Measurements from ENCODE around the gene PPP1R15B. TPM values are rescaled to one million over a fixed set of nuclear protein-coding genes. Genes with fewer than 3 reads are reported as not detected.

The PPP1R15B gene
- polyA plus RNA-seq, 2 of the 4 experiments (the other 2 are of a cell fraction) = 26.9 to 51.9 TPM

DNA sequence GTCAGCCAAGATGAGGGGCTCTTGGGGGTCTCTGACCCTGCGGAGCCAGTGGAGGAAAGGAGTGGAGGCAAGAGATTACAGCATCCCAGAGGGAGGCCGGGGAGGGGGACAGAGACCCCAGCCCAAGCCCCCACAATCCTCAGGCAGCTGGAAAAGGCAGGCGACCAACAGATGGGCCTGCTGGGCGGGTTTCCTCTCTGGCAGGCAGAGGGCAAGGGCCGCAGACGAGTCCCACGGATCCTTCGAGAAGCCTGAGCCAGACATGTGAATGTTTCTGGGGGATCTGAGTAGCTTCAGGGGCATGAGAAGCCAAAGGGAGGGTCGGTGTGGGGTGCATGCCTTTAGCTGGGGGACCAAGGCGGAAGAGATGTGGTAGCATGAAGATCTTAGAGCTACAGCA is 49.8 kb downstream of the PPP1R15B start:
- H3K9me3 ChIP-seq = no peaks in the 10 kb centered on the region
- CTCF ChIA-PET = interaction anchor here (0.6 to 27.1 kb wide), 22 partner anchors 10 to 501 kb away, joined by 3 to 840 read pairs (median 22); partner anchors contain the start of genes GOLT1A and REN
- 82% methylated on average over 10 of the region's 10 CpGs for WGBS (ENCODE audit: missing lambda C conversion rate)
- FAIRE-seq = no peak
- DNase-seq (ENCODE audit: low read depth in 1 of 2, low spot score in 1 of 2) = no peak
- no peak overlapping the region for H3K4me2 ChIP-seq
- no peak overlapping the region for H3K4me3 ChIP-seq
- H3K27ac ChIP-seq = no peak overlapping the region
- peaks cover 33% of the 10 kb centered on the region for H3K4me1 ChIP-seq
- ATAC-seq = no peak
- POLR2A ChIA-PET = no interaction called here
- TF ChIP-seq CBX2 (IDR thresholded peaks at IDR 0.05; ENCODE audit: borderline replicate concordance, low read depth) (no peak), CEBPB (IDR thresholded peaks at IDR 0.05) (no peak), GATA3 (IDR thresholded peaks at IDR 0.05; ENCODE audit: borderline replicate concordance) (no peak), ATOH8 (CRISPR knock-in tag; IDR thresholded peaks at IDR 0.05; ENCODE audit: low read depth) (no peak), SREBF2 (IDR thresholded peaks at IDR 0.05) (no peak), MAFK (IDR thresholded peaks at IDR 0.05; ENCODE audit: partially characterized antibody) (no peak), FOSB (CRISPR knock-in tag; IDR thresholded peaks at IDR 0.05) (no peak), HDAC2 (IDR thresholded peaks at IDR 0.05) (no peak), BHLHE40 (IDR thresholded peaks at IDR 0.05; ENCODE audit: low read depth, low read length) (no peak)
- TF ChIP-seq, protein P1, sequence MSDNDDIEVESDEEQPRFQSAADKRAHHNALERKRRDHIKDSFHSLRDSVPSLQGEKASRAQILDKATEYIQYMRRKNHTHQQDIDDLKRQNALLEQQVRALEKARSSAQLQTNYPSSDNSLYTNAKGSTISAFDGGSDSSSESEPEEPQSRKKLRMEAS (IDR thresholded peaks at IDR 0.05) = no peak
- TF ChIP-seq, protein P2, sequence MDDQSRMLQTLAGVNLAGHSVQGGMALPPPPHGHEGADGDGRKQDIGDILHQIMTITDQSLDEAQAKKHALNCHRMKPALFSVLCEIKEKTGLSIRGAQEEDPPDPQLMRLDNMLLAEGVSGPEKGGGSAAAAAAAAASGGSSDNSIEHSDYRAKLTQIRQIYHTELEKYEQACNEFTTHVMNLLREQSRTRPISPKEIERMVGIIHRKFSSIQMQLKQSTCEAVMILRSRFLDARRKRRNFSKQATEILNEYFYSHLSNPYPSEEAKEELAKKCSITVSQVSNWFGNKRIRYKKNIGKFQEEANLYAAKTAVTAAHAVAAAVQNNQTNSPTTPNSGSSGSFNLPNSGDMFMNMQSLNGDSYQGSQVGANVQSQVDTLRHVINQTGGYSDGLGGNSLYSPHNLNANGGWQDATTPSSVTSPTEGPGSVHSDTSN (IDR thresholded peaks at IDR 0.05) = no peak

DNA sequence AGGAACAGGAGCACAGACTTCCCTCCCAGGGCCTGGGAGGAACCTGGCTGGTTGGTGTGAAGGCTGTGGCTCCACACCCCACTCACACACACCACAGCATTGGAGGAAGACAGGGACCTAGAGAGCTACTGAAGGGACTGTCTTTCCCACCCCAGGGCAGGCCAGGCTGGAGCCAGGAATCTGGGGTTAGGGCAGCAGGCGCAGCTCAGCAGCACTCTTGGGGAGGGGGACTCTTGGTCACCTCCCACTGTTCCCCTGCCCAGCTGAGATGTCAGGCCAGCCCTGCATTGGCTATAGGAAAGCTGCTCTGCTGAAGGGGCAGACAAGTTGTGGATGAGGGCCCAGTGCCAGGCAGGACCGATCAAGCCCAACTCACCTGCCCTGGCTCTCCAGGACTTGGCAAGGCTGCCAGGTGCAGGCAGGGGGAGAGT is 50.3 kb downstream of the PPP1R15B start:
- FAIRE-seq (no peak), ATAC-seq (no peak), DNase-seq (ENCODE audit: low read depth in 1 of 2, low spot score in 1 of 2) (no peak)
- peaks cover 33% of the 10 kb centered on the region for H3K4me1 ChIP-seq
- WGBS (ENCODE audit: missing lambda C conversion rate) = 80% methylated on average over 1 of the region's 2 CpGs
- POLR2A ChIA-PET = no interaction called here
- no peaks in the 10 kb centered on the region for H3K9me3 ChIP-seq
- TF ChIP-seq HOXA7 (CRISPR knock-in tag; IDR thresholded peaks at IDR 0.05) = no peak
- no peak for TF ChIP-seq RARB (CRISPR knock-in tag; IDR thresholded peaks at IDR 0.05)
- no peak for TF ChIP-seq ZSCAN20 (CRISPR knock-in tag; IDR thresholded peaks at IDR 0.05)
- no peak for TF ChIP-seq FOSB (CRISPR knock-in tag; IDR thresholded peaks at IDR 0.05)
- TF ChIP-seq KDM5A (IDR thresholded peaks at IDR 0.05) = no peak
- no peak for TF ChIP-seq NFE2L2 (conservative IDR thresholded peaks at IDR 0.05; ENCODE audit: low read length)
- no peak for TF ChIP-seq CBX2 (IDR thresholded peaks at IDR 0.05; ENCODE audit: borderline replicate concordance, low read depth)
- no peak for TF ChIP-seq SREBF2 (IDR thresholded peaks at IDR 0.05)
- no peak for TF ChIP-seq JUN (IDR thresholded peaks at IDR 0.05)
- no peak for TF ChIP-seq ZFP36 (IDR thresholded peaks at IDR 0.05; ENCODE audit: borderline replicate concordance, partially characterized antibody)
- TF ChIP-seq ESRRA (IDR thresholded peaks at IDR 0.05; ENCODE audit: borderline replicate concordance, low read length) = no peak
- no peak for TF ChIP-seq CEBPB (IDR thresholded peaks at IDR 0.05)
- TF ChIP-seq HOXB5 (CRISPR knock-in tag; IDR thresholded peaks at IDR 0.05) = no peak
- no peak for TF ChIP-seq TP53 (CRISPR knock-in tag; IDR thresholded peaks at IDR 0.05)
- H3K27ac ChIP-seq = no peak overlapping the region
- no peak overlapping the region for H3K4me2 ChIP-seq
- H3K4me3 ChIP-seq = no peak overlapping the region
- CTCF ChIA-PET = interaction anchor here (0.6 to 27.1 kb wide), 13 partner anchors 10 to 446 kb away, joined by 3 to 840 read pairs (median 38); partner anchors contain the start of genes GOLT1A and REN

DNA sequence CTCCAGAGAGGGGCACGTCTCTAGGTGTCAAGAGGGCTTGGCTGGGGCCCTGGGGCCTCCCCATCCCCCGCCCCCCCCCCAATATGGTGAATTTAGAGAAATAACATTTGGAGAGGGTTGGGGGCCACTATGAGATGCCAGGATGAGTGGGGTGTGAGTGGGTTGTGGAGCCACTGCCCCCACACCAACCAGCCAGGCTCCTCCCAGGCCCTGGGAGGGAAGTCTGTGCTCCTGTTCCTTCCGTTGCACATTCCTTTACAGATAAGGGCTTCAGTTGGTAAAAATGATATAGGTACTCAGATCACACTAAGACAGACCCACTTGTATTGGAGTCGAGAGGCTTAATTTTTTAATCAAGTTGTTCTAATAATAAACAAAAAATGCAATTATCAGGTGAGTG is 51.3 kb downstream of the PPP1R15B start:
- H3K9me3 ChIP-seq = no peaks in the 10 kb centered on the region
- WGBS (ENCODE audit: missing lambda C conversion rate) = 59% methylated on average over 4 of the region's 4 CpGs
- peak overlapping the region; percentile 33; the same call in 1 of the 3 replicates for H3K4me2 ChIP-seq
- peak overlapping the region in 1 of 2 experiments; percentile 65; a peak in 4 of 6 replicates for H3K27ac ChIP-seq
- FAIRE-seq = no peak
- H3K4me3 ChIP-seq = no peak overlapping the region
- ChIA-PET CTCF (interaction anchor here (1.1 to 27.1 kb wide), 13 partner anchors 11 to 197 kb away, joined by 3 to 840 read pairs (median 34); partner anchors contain the start of genes GOLT1A and REN), POLR2A (no interaction called here)
- no peak for DNase-seq (ENCODE audit: low read depth in 1 of 2, low spot score in 1 of 2)
- peaks cover 33% of the 10 kb centered on the region for H3K4me1 ChIP-seq
- no peak for ATAC-seq
- no peak for TF ChIP-seq TP53 (CRISPR knock-in tag; IDR thresholded peaks at IDR 0.05)
- no peak for TF ChIP-seq POLR2AphosphoS2 (conservative IDR thresholded peaks at IDR 0.05; ENCODE audit: low read length)
- TF ChIP-seq ZFP36 (IDR thresholded peaks at IDR 0.05; ENCODE audit: borderline replicate concordance, partially characterized antibody) = no peak
- no peak for TF ChIP-seq NR3C1 (IDR thresholded peaks at IDR 0.05)
- TF ChIP-seq HOXB5 (CRISPR knock-in tag; IDR thresholded peaks at IDR 0.05) = no peak
- no peak for TF ChIP-seq EHF (CRISPR knock-in tag; IDR thresholded peaks at IDR 0.05)

All from A549 (cell line).